Left lung (tissue), 10 donors: ENCODE results near the gene TUT1. TPM values are rescaled to one million over a fixed set of nuclear protein-coding genes. Genes with fewer than 3 reads are reported as not detected.
A peak's percentile ranks its signal among the peaks of the same experiment; 100 is the strongest.

Experiments used
- ATAC-seq: fragments of 200-7000 bp; cut with Tn5 transposase; one replicate; pipeline ENCODE4 v1.9.1; 2020; ENCODE audit warnings: moderate library complexity
- DNase-seq, 4 donors: peaks; one replicate each; pipeline ENCODE4 v3.0.0-alpha.2; 2013 to 2020
- H3K27ac ChIP-seq, 2 donors: fragments of 200-600 bp; sonication (generic) in 1 of 2; one replicate each; pipeline versions ENCODE4 v1.5.0 to v1.8.0; 2020 to 2021
- H3K27me3 ChIP-seq, 2 donors: fragments of 200-600 bp; sonication (generic) in 1 of 2; one replicate each; pipeline versions ENCODE4 v1.5.0 to v1.8.0; 2020 to 2021
- H3K36me3 ChIP-seq, 2 donors: fragments of 200-600 bp; sonication (generic) in 1 of 2; one replicate each; pipeline versions ENCODE4 v1.5.0 to v1.8.0; 2020 to 2021
- H3K4me1 ChIP-seq, 2 donors: fragments of 200-600 bp; one replicate each; pipeline ENCODE4 v1.8.0; 2021
- H3K4me3 ChIP-seq, 2 donors: fragments of 200-600 bp; sonication (generic) in 1 of 2; one replicate each; pipeline versions ENCODE4 v1.5.0 to v1.8.0; 2020 to 2021; ENCODE audit warnings: mild to moderate bottlenecking in 1 of 2
- H3K9me3 ChIP-seq, 2 donors: fragments of 200-600 bp; sonication (generic) in 1 of 2; one replicate each; pipeline versions ENCODE4 v1.5.0 to v1.8.0; 2020 to 2021
- CTCF ChIP-seq, 2 donors: fragments of 200-600 bp; sonication (generic) in 1 of 2; IDR thresholded peaks; one replicate each; pipeline versions ENCODE4 v1.5.0 to v1.8.0; 2021; ENCODE audit warnings: antibody characterized with exemption in 2 of 2
- intact Hi-C, 2 donors: fragments of 100-400 bp; cut with DNase I; formaldehyde crosslinking; loops; one replicate each; pipeline versions ENCODE4 v1.11.2 to v1.14.2; 2022
- polyA plus RNA-seq, 6 donors: library from polyadenylated mRNA; unstranded; fragments of 120-200 nt; gene quantifications; one replicate each; pipeline ENCODE4 v1.2.1, GENCODE V29; 2013; ENCODE audit not compliant: insufficient read length in 6 of 6
- total RNA-seq, 2 donors: library from RNA; stranded (reverse); fragmentation: NEBNext Ultra II Directional; extraction: Animal tissue kit (Norgen Biotek cat#: 25700); gene quantifications; one replicate each; pipeline ENCODE4 v1.2.1, GENCODE V29; 2021
- donor health status: DM: no; HTN: yes; CAD: no.
- donor health status: DM: no; HTN: no; CAD: no.

The TUT1 gene
- total and polyA plus RNA-seq, 8 donors: 12.6 to 27.8 (median 22.3) TPM

GRCh38 chr11:62559204-62559603 is 32.1 kb downstream of the TUT1 start:
- Histone ChIP-seq H3K27ac (no peak overlapping the region), H3K4me3 (no peak overlapping the region), H3K27me3 (no peaks in the 10 kb centered on the region), H3K9me3 (no peaks in the 10 kb centered on the region), H3K4me1 (peaks cover 35 to 70% of the 10 kb centered on the region in 2 donors), H3K36me3 (peaks cover 0 to 71% of the 10 kb centered on the region in 2 donors)
- DNase-seq: no peak
- intact Hi-C loops: no loop called here
- ATAC-seq: no peak
- no peak for TF ChIP-seq CTCF (IDR thresholded peaks at IDR 0.05)

GRCh38 chr11:62558669-62559068 is 32.7 kb downstream of the TUT1 start:
- intact Hi-C loops: no loop called here
- DNase-seq (peak in 1 of 4 donors; percentile 32), ATAC-seq (no peak)
- Histone ChIP-seq H3K36me3 (peaks cover 0 to 66% of the 10 kb centered on the region in 2 donors), H3K27me3 (no peaks in the 10 kb centered on the region), H3K9me3 (no peaks in the 10 kb centered on the region), H3K4me3 (no peak overlapping the region), H3K27ac (peak overlapping the region in 1 of 2 donors; percentile 1), H3K4me1 (peaks cover 40 to 75% of the 10 kb centered on the region in 2 donors)
- TF ChIP-seq CTCF (IDR thresholded peaks at IDR 0.05): no peak

DNA sequence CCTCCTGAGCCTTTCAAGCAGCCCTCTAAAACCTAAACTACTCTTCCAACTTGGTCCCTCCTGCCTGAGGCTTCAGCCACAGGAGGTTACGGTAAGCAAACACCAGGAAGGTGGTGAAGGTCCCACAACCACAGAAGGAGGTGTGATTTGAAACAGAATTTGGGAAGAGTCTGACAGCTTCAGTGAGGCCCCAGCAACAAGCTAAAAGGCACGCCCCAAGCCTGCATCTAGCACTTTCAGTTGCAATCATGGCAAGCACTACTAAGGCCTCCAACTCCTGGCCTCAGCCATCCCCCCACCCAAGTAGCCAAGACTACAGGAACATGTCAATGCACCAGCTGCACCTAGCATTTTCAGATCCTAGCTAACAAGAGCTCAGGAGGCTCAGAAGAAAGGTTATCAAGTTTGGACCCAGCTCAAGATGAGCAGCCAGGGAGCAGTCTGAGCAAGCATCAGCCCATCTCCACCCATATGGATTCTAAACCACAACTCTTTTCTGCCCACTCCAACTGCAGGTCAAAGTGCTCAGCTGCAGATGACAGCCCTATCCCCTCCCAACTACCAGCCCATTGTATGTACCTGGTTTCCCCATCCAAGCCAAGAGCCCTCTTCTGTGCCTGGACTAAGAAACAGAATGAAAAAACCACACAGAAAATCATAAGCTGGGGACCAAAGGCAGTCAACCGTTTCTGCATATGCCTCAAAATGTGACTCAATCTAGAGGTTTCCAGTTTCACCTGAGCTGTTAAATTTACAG is 34.3 kb downstream of the TUT1 start:
- DNase-seq: peak in 1 of 4 donors; percentile 11
- no peaks in the 10 kb centered on the region for H3K27me3 ChIP-seq
- intact Hi-C loops: no loop called here
- no peak overlapping the region for H3K4me3 ChIP-seq
- H3K9me3 ChIP-seq: no peaks in the 10 kb centered on the region
- peaks cover 55 to 90% of the 10 kb centered on the region in 2 donors for H3K4me1 ChIP-seq
- H3K27ac ChIP-seq: peak overlapping the region; percentile 95 to 97
- no peak for TF ChIP-seq CTCF (IDR thresholded peaks at IDR 0.05)
- ATAC-seq: no peak
- H3K36me3 ChIP-seq: peaks cover 0 to 50% of the 10 kb centered on the region in 2 donors

GRCh38 chr11:62556108-62556874 is 35.0 kb downstream of the TUT1 start:
- TF ChIP-seq CTCF (IDR thresholded peaks at IDR 0.05): no peak
- DNase-seq: peak in 3 of 4 donors; percentile 86 to 93 (median 93)
- H3K4me1 ChIP-seq: peaks cover 62 to 96% of the 10 kb centered on the region in 2 donors
- H3K36me3 ChIP-seq: peaks cover 0 to 42% of the 10 kb centered on the region in 2 donors
- H3K27me3 ChIP-seq: no peaks in the 10 kb centered on the region
- H3K27ac ChIP-seq: peak overlapping the region; percentile 95 to 97
- no peaks in the 10 kb centered on the region for H3K9me3 ChIP-seq
- peak; percentile 66 for ATAC-seq
- peak overlapping the region in 1 of 2 donors; percentile 6 for H3K4me3 ChIP-seq
- intact Hi-C loops: no loop called here
